H9 (cell line): ENCODE measurements around the gene CD46. TPM values are rescaled to one million over a fixed set of nuclear protein-coding genes. Genes with fewer than 3 reads are reported as not detected.

ENCODE experiments used
- DNase-seq: peaks from one replicate; pipeline ENCODE4 v3.0.0-alpha.2; 2017
- H2AFZ ChIP-seq: one replicate; pipeline ENCODE4 v1.6.1; 2013; ENCODE audit warnings: mild to moderate bottlenecking, low read length, control low read depth, moderate library complexity
- H2AK5ac ChIP-seq: 2 replicates; pipeline ENCODE4 v1.6.1; 2013; ENCODE audit warnings: low read length, control low read depth, mixed read lengths; ENCODE audit not compliant: insufficient read length
- H2BK120ac ChIP-seq: one replicate; pipeline ENCODE4 v1.6.1; 2013; ENCODE audit warnings: low read depth, mild to moderate bottlenecking, low read length, control low read depth, inconsistent platforms; ENCODE audit not compliant: poor library complexity, severe bottlenecking
- H2BK12ac ChIP-seq: 2 replicates; pipeline ENCODE4 v1.6.1; 2013; ENCODE audit warnings: low read length, control low read depth, mixed read lengths, low read depth; ENCODE audit not compliant: insufficient read length
- H2BK15ac ChIP-seq: 2 replicates; pipeline ENCODE4 v1.6.1; 2013; ENCODE audit warnings: low read depth, low read length, control low read depth
- H2BK20ac ChIP-seq: one replicate; pipeline ENCODE4 v1.6.1; 2013; ENCODE audit warnings: low read depth, mild to moderate bottlenecking, low read length, control low read depth, inconsistent platforms; ENCODE audit not compliant: poor library complexity, severe bottlenecking
- H2BK5ac ChIP-seq: 2 replicates; pipeline ENCODE4 v1.6.1; 2013; ENCODE audit warnings: low read length, control low read depth, mixed read lengths; ENCODE audit not compliant: insufficient read length
- H3K14ac ChIP-seq: 2 replicates; pipeline ENCODE4 v1.6.1; 2013; ENCODE audit warnings: low read length, control low read depth; ENCODE audit not compliant: insufficient read depth
- H3K18ac ChIP-seq: 2 replicates; pipeline ENCODE4 v1.6.1; 2013; ENCODE audit warnings: low read depth, mild to moderate bottlenecking, mixed read lengths, low read length, control low read depth; ENCODE audit not compliant: insufficient read length
- H3K23ac ChIP-seq: 2 replicates; pipeline ENCODE4 v1.6.1; 2013; ENCODE audit warnings: low read length, control low read depth, mixed read lengths, low read depth; ENCODE audit not compliant: insufficient read length
- H3K23me2 ChIP-seq: 2 replicates; pipeline ENCODE4 v1.6.1; 2013; ENCODE audit warnings: low read depth, mild to moderate bottlenecking, mixed read lengths, low read length, control low read depth; ENCODE audit not compliant: insufficient read length, poor library complexity, severe bottlenecking
- H3K27ac ChIP-seq: 2 replicates; pipeline ENCODE4 v1.5.1; 2013; ENCODE audit warnings: low read length, control low read depth, mixed read lengths, low read depth; ENCODE audit not compliant: insufficient read length
- H3K27me3 ChIP-seq: 2 replicates; pipeline ENCODE4 v1.6.1; 2013; ENCODE audit warnings: low read length, control low read depth, inconsistent platforms; ENCODE audit not compliant: insufficient read depth
- H3K4ac ChIP-seq: 2 replicates; pipeline ENCODE4 v1.6.1; 2013; ENCODE audit warnings: low read depth, mild to moderate bottlenecking, control low read depth, inconsistent platforms, low read length, moderate library complexity
- H3K4me1 ChIP-seq: 2 replicates; pipeline ENCODE4 v1.6.1; 2013; ENCODE audit warnings: low read length, control low read depth, inconsistent platforms; ENCODE audit not compliant: insufficient read depth
- H3K4me2 ChIP-seq: 2 replicates; pipeline ENCODE4 v1.6.1; 2013; ENCODE audit warnings: low read length, control low read depth, mixed read lengths; ENCODE audit not compliant: insufficient read length, insufficient read depth
- H3K56ac ChIP-seq: 2 replicates; pipeline ENCODE4 v1.6.1; 2013; ENCODE audit warnings: low read depth, mild to moderate bottlenecking, mixed read lengths, low read length, control low read depth; ENCODE audit not compliant: insufficient read length
- H3K79me1 ChIP-seq: 2 replicates; pipeline ENCODE4 v1.6.1; 2013; ENCODE audit warnings: low read depth, mild to moderate bottlenecking, moderate library complexity, low read length, control low read depth, inconsistent platforms; ENCODE audit not compliant: insufficient read depth, poor library complexity, severe bottlenecking
- H3K79me2 ChIP-seq: 2 replicates; pipeline ENCODE4 v1.6.1; 2013; ENCODE audit warnings: low read length, control low read depth, inconsistent platforms; ENCODE audit not compliant: insufficient read depth
- H3K9ac ChIP-seq: 2 replicates; pipeline ENCODE4 v1.6.1; 2013; ENCODE audit warnings: low read length, control low read depth, mixed read lengths; ENCODE audit not compliant: insufficient read length; ENCODE audit errors: extremely low read depth
- H3K9me3 ChIP-seq: one replicate; pipeline ENCODE4 v1.6.1; 2013; ENCODE audit warnings: low read depth, low read length, inconsistent platforms; ENCODE audit not compliant: control insufficient read depth
- H3T11ph ChIP-seq: one replicate; pipeline ENCODE4 v1.6.1; 2013; ENCODE audit warnings: mild to moderate bottlenecking, low read length, control low read depth, inconsistent platforms
- H4K20me1 ChIP-seq: one replicate; pipeline ENCODE4 v1.6.1; 2013; ENCODE audit not compliant: control insufficient read depth, insufficient read length, insufficient read depth
- H4K5ac ChIP-seq: 2 replicates; pipeline ENCODE4 v1.6.1; 2013; ENCODE audit warnings: low read depth, mild to moderate bottlenecking, mixed read lengths, low read length, control low read depth; ENCODE audit not compliant: insufficient read length
- H4K8ac ChIP-seq: replicated peaks from 2 replicates; pipeline ENCODE4 v1.6.1; 2013; ENCODE audit warnings: low read length, control low read depth, mixed read lengths, low read depth; ENCODE audit not compliant: insufficient read length
- H4K91ac ChIP-seq: 2 replicates; pipeline ENCODE4 v1.6.1; 2013; ENCODE audit warnings: low read depth, mild to moderate bottlenecking, moderate library complexity, mixed read lengths, low read length, control low read depth; ENCODE audit not compliant: insufficient read length
- H3K27ac Mint-ChIP-seq, 3 experiments: 2 replicates in 2 of 3; 3 replicates in 1 of 3; pipeline ENCODE4 v1.8.0; 2020 to 2021; ENCODE audit warnings: mixed read lengths in 3 of 3, mild to moderate bottlenecking in 1 of 3, moderate library complexity in 1 of 3
- H3K27me3 Mint-ChIP-seq: 2 replicates; pipeline ENCODE4 v1.8.0; 2021; ENCODE audit warnings: low read depth, mild to moderate bottlenecking, moderate library complexity, mixed read lengths
- H3K36me3 Mint-ChIP-seq, 3 experiments: 2 replicates in 2 of 3; 3 replicates in 1 of 3; pipeline ENCODE4 v1.8.0; 2020 to 2021; ENCODE audit warnings: low read depth in 3 of 3, mixed read lengths in 3 of 3; ENCODE audit not compliant: insufficient read depth in 1 of 3
- H3K4me1 Mint-ChIP-seq, 2 experiments: 2 replicates each; pipeline ENCODE4 v1.8.0; 2020; ENCODE audit warnings: mixed read lengths in 2 of 2
- H3K4me3 Mint-ChIP-seq, 2 experiments: 2 replicates in 1 of 2; 3 replicates in 1 of 2; pipeline ENCODE4 v1.8.0; 2020 to 2021; ENCODE audit warnings: mild to moderate bottlenecking in 2 of 2, mixed read lengths in 2 of 2, moderate library complexity in 1 of 2
- H3K9me3 Mint-ChIP-seq, 2 experiments: 2 replicates in 1 of 2; 3 replicates in 1 of 2; pipeline ENCODE4 v1.8.0; 2020; ENCODE audit warnings: mild to moderate bottlenecking in 2 of 2, mixed read lengths in 2 of 2, moderate library complexity in 1 of 2
- CTCF ChIP-seq: fragments of 200-600 bp; sonication (generic); conservative IDR thresholded peaks from 3 replicates; pipeline ENCODE4 v1.8.0; 2021; ENCODE audit warnings: antibody characterized with exemption, mild to moderate bottlenecking
- WGBS: extraction: QIAGEN DNeasy Blood & Tissue Kit; methylation state at CpG from one replicate; pipeline ENCODE4 v1.1.7; 2013; ENCODE audit warnings: missing lambda C conversion rate, low lambda C conversion rate, mixed read lengths; ENCODE audit not compliant: insufficient read length; ENCODE audit errors: extremely low coverage; 5-methylcytosine and 5-hydroxymethylcytosine counted together
- total RNA-seq: library from RNA; stranded (reverse); gene quantifications from 2 replicates; pipeline ENCODE4 v1.2.1, GENCODE V29; 2021

Gene CD46
- total RNA-seq, 1 experiment from 2014 or later, result 89.2 TPM

GRCh38 chr1:207813512-207813881 is 61.6 kb downstream of the CD46 start:
- Mint-ChIP-seq H3K27ac (no peak overlapping the region; a peak in 1 of 7 replicates), H3K27me3 (no peaks in the 10 kb centered on the region), H3K4me3 (no peak overlapping the region), H3K9me3 (no peaks in the 10 kb centered on the region; a peak in 1 of 5 replicates), H3K36me3 (peaks cover 0 to 4% (median 3%) of the 10 kb centered on the region in 3 experiments; a peak in 4 of 7 replicates), H3K4me1 (peaks cover 13% of the 10 kb centered on the region in 2 experiments)
- Histone ChIP-seq H3K4me1 (no peaks in the 10 kb centered on the region), H4K20me1 (no peaks in the 10 kb centered on the region), H3T11ph (no peak overlapping the region), H4K8ac (no peak overlapping the region), H2BK5ac (no peak overlapping the region), H3K4ac (no peak overlapping the region), H3K27me3 (no peaks in the 10 kb centered on the region), H3K14ac (no peak overlapping the region), H3K79me2 (no peaks in the 10 kb centered on the region), H4K5ac (no peak overlapping the region), H3K23me2 (no peaks in the 10 kb centered on the region), H3K27ac (no peak overlapping the region), H2AFZ (no peak overlapping the region), H4K91ac (no peak overlapping the region), H3K9ac (no peak overlapping the region), H2BK12ac (no peak overlapping the region), H3K23ac (no peak overlapping the region), H3K4me2 (no peak overlapping the region), H3K9me3 (no peaks in the 10 kb centered on the region), H2BK20ac (no peak overlapping the region), H3K18ac (no peak overlapping the region), H3K56ac (no peak overlapping the region), H3K79me1 (no peaks in the 10 kb centered on the region), H2BK15ac (no peak overlapping the region), H2AK5ac (no peak overlapping the region), H2BK120ac (no peak overlapping the region)
- no CpG with 5 or more reads among the region's 3 CpGs for WGBS
- DNase-seq, result no peak
- TF ChIP-seq CTCF, result no peak
